GM21825 (cell line): Measurements from ENCODE around the gene CRCP.
A peak's percentile ranks its signal among the peaks of the same experiment; 100 is the strongest.
"Not testable (repeated sequence)": the region's sequence is repeated elsewhere in the genome, so short reads cannot be mapped to it uniquely, and the experiment has no call there.

ENCODE experiments used
- ATAC-seq: cut with Tn5 transposase; IDR thresholded peaks from one replicate; pipeline ENCODE4 v1.9.1; 2021; ENCODE audit warnings: mild to moderate bottlenecking, moderate library complexity; ENCODE audit not compliant: unreplicated experiment

The CRCP gene

DNA sequence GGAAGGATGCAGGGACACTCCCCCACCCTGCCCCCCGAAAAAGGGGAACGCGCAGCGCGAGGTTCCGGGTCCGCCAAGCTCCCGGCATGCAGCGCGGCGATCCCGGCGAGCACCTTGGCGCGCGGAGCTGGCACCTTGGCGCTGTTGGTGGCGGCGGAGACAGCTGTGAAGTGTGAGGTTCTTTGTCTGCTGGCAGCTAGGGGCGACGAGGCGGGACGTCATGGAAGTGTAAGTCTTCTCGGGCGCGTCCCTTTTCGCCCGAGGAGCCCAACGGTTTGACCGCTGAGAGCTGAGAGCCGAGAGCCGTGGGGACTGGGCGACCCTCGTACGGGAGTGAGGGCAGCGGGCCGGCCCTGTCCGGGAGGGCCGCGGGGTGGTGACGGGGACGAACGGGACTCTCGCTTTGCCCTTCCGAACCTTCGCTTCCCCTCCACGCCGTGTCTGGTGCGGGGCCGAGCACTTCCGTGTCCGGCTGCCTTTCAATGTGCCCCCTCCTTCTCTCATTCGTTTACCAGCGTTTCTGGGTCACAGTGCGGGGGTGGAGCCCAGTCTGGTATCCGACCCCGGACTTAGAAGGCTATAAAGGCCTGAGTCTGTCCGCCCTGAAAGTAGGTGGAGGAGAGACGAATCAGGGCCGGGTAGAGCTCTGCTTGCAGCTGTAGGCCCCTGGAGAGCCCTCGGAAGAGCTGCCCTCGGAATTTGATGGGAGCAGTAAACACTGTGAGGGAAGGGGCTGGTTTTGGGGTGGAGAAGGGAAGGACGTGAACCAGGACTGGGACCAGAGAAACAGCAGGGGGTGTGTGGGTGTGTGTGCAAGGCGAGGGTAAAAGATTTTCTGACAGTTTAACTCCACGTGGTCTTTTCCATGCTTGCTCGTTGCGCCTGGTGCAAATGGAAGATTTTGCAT is at the start of gene CRCP:
TSS of gene CRCP (plus strand) at position 105 of the 907 bp plus-strand sequence. CDS start at position 221, 116 bp downstream.
- ATAC-seq: peak; percentile 89

DNA sequence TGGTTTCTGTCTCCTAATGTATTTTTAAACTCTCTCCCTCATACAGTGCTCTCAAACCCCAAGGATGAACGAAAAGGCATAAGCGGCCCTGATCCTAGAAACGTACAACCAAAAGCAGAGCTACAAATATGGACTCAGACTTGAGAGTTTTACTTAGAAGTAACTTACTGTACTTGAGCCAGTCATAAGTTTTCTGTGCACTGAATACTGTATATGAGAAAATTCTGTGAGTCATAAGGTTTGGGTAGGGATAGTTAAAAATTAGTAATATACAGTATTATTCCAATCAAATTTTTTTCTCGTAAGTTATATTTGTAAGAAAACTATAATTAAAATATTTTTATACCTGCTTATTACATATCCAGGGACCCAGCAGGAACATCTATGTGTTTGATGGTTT is 44.9 kb upstream of the CRCP start:
- ATAC-seq: no peak

DNA sequence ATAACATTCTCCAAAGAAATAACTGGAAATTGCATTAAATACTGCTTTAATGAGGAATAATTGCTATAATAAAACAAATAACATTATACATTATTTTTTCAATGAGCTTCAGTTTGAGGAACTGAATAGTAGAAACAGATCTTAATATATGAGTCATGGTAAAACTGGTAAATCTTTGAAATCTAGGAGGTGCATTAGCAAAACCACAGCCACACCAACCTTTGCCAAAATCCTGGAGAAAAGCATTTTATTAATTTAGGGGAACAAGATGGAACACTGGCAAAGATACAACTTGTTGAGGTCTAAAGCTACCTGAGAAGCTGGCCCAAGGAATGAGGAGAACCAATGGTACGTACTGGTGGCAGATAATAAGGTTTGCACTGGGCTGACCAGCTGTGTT is 44.4 kb upstream of the CRCP start:
- no peak for ATAC-seq

DNA sequence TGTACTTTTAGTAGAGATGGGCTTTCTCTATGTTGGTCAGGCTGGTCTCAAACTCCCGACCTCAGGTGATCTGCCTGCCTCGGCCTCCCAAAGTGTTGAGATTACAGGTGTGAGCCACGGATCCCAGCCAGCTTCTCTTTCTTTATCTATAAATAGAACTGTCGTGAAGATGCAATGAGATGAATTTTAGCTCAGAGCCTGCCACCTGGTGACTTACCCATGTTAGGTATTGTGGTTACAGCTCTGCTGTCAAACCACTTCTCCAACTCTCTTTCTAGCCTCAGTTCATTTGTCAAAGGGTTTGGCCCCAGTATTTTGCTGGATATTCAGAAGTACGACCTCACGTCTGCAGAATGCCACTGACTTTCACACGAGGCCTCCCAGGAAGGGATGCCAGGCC is 42.4 kb upstream of the CRCP start:
- not testable (repeated sequence) for ATAC-seq

DNA sequence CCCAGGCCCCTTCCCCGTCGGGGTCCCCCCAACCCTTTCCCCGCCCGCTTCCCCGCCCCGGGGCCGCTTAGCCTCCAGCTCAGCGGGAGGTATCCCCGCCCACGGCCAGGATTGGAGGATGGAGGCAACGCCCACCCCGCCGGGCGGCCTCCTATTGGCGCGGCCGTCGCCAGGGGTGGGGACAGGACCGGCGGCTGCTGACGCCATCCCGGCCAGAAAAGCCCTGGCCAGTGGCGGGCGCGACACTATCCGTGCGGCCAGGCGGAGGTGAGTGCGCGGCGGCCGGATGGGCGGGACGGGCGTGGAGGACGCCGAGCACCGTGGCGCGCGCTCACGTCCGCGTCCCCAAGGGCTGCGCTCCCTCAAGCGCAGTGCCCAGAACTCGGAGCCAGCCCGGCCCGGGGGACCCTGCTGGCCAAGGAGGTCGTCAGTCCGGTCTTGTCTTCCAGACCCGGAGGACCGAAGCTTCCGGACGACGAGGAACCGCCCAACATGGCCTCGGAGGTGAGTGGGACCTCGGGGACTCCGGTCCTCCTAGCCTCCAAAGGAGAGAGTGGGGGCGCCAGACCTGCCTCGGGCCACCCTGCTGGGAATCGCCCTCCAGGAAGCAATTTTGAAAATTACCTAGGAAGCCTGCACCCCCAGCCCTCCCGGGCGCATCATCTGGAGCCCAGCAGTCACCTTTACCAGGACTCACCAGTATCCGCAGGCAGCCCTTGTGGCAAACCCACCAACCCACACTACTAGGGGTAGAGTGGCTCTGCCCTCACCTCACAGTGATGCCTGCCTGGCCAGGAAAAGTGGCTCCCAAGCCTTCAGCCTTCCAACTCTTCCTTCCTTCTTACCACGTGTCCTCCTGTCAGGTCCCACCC is 38.8 kb upstream of the CRCP start, which contains the start of gene ASL:
TSS of gene ASL (plus strand) at position 230 of the 872 bp plus-strand sequence. CDS start at position 493, 263 bp downstream.
- ATAC-seq: peak; percentile 98

DNA sequence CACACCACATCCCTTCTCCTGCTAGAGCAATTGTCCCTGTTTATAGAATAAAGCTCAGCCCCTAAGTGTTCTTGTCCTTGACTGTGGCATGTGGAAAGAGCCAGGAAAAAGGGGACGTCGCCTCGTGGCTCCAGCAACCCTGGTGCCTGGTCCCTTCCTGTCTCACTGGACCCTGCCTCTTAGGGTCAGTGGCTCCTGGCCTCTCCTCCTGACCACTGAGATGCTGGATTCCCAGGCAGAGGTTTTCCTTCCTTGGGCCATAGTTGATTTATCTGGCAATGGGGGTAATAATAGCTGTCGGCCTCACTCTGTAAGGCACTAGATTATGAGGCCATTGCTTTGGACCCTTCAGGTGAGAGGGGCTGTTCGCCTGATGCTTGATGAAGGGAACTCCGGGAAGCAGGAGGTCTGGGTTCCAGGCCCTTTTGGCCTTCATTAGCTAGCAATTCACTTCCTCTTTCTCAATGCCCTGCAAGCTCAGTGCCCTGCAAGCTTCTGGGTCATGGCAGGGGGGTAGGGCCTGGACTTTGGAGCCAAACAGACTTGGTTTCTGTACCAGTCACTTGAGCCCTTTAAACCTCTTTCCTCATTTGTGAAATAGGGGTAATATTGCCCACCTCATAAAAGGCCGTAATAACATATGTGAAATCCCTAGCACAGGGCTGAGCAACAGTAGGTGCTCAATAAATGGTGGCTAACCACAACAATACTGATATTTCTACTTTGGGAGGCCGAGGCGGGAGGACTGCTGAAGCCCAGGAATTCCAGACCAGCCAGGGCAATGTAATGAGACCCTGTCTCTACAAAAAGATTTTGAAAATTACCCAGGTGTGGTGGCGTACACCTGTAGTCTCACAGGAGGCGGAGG is 38.0 kb upstream of the CRCP start:
- ATAC-seq: no peak

DNA sequence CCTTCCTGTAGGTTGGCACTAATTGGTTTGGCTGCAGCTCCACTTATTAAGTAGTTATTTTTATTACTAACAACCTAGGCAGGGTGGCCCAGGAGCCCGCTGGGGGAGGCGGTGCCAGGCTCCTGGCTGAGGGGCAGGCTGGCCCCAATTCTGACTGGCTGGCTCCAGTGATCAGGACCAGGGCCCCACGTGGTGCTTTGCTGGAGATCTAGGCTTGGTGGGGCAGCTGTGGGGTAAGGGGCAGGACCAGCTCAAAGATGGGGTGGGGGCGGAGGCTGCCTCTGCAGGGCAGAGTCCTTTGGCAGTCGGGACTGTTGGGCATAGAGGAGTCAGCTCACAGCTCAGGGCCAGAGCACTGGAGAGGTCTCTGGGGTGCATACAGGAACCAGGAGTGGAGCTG is 36.6 kb upstream of the CRCP start:
- ATAC-seq: no peak

DNA sequence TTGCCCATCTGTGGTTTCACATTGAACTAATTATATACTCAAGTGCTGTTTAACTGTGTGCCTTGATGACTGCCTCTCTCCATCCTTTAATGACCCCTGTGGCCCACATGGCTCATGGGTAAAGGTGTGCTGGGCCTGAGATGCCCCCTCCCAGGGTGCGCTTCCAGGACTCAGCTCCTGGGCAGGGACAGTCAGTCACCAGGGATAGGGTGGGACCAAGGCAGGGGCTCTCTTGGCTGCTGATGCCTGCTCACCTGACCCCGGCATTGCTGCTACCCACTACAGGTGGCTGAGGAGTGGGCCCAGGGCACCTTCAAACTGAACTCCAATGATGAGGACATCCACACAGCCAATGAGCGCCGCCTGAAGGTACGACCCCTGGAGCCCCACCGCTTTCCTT is 32.6 kb upstream of the CRCP start:
- no peak for ATAC-seq

DNA sequence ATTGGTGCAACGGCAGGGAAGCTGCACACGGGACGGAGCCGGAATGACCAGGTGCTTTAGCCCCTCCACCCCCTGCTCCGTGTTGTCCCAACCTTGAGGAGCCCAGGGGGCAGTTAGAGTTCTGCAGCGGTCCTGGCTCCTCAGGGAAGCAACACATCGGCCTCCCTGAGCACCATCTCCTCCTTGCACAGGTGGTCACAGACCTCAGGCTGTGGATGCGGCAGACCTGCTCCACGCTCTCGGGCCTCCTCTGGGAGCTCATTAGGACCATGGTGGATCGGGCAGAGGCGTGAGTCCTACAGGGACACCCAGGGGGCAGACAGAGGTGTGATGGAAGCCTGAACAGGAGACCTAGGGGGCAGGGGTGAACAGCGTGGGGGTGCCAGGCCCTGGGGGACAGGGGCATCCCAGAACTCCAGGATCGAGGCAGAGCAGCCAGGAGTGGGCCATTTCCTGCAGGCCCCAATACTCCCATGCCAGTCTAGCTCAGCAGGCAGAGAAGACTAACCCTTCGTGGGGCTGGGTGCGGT is 31.7 kb upstream of the CRCP start:
- no peak for ATAC-seq

DNA sequence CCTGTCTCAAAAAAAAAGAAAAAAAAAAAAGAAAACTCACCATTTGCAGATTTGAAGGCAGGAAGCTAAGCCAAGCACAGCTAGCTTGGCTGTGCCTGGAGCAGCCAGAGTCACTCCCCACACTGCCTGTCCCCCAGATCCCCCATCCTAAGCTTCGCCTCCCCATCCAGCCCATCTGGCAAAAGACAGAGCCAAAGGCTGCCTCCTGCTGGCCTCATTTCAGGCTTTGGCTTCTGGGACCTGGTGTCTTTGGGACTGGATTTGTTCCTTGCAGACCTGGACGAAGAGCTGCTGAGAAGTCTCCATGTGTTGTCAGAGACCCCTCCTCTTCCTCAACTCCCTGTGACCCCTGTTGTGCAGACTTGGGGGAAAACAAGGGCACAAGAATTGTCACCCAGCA is 31.0 kb upstream of the CRCP start:
- no peak for ATAC-seq

DNA sequence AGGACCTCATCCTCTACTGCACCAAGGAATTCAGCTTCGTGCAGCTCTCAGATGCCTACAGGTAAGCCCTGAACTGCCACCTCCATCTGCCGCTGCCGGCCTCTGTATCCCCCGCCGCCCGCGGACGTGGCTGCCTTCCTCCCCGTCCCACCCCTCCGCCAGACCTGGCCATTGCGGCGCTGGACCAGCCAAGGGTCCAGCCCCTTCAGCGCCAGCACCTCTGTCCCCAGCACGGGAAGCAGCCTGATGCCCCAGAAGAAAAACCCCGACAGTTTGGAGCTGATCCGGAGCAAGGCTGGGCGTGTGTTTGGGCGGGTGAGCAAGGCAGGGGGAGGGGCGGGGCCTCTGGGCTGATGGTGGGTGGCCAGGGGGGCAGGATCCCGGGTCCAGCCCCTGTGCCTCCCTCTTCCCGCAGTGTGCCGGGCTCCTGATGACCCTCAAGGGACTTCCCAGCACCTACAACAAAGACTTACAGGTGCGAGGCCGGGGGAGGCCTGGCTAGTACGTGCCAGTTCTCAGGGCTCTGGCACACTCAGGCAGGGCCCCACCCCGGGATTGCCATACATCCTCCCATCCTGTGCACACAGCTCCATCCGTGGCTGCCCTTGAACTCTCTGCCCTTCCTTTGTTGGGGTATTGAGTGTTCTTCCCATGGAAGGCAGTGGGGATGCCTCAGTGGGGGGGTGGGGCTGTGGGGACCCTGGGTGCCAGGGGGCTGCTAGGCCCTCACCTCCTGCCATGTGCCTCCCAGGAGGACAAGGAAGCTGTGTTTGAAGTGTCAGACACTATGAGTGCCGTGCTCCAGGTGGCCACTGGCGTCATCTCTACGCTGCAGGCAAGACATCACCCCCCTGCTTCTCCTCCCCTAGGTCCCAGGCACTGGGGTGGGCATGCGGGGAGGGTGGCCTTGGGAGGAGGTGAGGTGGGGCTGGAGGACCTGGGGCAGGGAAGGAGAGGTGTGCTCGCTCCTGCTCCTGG is 25.5 kb upstream of the CRCP start:
- ATAC-seq: no peak

DNA sequence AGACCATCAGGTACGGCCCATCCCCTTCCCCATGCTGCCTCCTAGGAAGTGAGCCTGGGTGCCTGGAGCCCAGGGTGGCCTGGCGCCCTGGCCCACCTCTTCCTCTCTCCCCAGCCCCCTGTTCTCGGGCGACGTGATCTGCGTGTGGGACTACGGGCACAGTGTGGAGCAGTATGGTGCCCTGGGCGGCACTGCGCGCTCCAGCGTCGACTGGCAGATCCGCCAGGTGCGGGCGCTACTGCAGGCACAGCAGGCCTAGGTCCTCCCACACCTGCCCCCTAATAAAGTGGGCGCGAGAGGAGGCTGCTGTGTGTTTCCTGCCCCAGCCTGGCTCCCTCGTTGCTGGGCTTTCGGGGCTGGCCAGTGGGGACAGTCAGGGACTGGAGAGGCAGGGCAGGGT is 22.0 kb upstream of the CRCP start:
- ATAC-seq: no peak

DNA sequence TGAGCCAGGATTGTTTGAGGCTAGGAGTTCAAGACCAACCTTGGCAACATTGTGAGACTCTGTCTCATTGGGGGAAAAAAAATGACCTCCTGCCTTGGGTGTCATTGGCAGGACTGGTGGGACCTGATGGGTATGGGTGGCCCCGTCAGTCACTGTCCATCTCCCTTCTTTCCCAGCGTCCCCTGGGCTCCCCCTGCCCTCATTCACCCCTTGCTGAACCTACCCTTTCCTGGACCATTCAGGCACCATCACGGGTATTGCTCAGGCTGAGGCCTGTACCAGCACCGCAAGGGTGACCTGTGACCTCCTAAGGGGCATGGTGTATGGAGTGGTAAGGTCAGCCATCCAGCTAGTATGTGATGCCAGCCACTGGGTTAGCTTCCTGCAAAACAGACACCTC is 19.6 kb upstream of the CRCP start:
- no peak for ATAC-seq

DNA sequence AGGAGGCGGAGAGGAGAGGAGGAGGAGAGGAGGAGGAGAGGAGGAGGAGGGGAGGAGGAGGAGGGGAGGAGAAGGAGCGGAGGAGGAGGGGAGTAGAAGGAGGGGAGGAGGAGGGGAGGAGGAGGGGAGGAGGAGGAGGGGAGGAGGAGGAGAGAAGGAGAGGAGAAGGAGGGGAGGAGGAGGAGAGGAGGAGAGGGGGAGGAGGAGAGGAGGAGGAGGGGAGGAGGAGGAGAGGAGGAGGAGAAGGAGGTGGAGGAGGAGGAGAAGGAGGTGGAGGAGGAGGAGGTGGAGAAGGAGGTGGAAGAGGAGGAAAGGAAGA is 15.5 kb upstream of the CRCP start:
- no peak for ATAC-seq

DNA sequence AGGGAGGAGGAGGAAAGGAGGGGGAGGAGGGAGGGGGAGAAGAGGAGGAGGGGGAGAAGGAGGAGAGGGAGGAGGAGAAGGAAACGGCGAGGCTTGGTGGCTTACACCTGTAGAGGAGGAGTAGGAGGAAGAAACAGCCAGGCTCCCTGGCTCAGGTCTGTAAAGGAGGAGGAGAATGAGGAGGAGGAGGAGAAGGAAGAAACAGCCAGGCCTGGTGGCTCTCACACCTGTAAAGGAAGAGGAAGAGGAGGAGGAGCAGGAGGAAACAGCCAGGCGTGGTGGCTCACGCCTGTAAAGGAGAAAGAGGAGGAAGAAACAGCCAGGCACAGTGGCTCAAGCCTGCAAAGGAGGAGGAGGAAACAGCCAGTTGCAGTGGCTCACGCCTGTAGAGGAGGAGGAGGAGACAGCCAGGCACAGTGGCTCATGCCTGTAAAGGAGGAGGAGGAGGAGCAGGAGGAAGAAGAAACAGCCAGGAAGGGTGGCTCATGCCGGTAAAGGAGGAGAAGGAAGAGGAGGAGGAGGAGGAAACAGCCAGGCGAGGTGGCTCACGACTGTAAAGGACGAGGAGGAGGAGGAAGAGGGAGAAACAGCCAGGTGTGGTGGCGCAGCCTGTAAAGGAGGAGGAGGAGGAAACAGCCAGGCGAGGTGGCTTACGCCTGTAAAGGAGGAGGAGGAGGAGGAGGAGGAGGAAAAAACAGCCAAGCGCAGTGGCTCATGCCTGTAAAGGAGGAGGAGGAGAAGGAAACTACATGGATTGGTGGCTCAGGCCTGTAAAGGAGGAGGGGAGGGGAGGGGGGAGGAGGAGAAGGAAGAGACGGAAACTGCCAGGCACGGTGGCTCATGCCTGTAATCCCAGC is 14.9 kb upstream of the CRCP start:
- peak; percentile 76 for ATAC-seq

DNA sequence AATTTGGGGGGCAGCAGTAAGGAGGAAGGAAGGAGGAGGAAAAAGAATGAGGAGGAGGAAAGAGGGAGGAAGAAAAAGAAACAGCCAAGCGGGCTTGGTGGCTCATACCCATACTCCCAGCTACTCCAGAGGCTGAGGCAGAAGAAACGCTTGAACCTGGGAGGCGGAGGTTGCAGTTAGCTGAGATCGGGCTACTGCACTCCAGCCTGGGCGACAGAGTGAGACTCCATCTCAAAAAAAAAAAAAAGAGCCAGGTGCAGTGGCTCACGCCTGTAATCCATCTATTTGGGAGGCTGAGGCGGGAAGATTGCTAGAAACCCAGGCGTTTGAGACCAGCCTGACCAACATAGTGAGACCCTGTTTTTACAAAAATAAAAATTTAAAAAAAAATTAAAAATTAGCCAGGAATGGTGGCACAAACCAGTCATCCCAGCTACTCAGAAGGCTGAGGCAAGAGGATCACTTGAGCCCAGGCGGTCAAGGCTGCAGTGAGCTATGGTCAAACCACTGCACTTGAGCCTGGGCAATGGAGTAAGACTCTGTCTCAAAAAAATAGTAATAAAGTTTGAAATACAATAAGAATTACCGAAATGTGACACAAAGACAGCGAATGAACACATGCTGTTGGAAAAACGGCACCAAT is 14.1 kb upstream of the CRCP start:
- no peak for ATAC-seq

DNA sequence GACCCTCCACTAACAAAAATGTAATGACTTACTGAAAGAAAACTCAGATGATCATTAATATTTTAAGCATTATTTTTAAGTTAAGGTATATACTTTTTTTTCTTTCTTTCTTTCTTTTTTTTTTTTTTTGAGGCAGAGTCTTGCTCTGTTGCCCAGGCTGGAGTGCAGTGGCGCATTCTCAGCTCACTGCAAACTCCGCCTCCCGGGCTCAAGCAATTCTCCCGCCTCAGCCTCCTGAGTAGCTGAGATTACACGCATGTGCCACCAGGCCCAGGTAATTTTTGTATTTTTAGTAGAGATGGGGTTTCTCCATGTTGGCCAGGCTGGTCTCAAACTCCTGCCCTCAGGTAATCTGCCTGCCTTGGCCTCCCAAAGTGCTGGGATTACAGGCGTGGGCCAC is 12.5 kb upstream of the CRCP start:
- not testable (repeated sequence) for ATAC-seq

DNA sequence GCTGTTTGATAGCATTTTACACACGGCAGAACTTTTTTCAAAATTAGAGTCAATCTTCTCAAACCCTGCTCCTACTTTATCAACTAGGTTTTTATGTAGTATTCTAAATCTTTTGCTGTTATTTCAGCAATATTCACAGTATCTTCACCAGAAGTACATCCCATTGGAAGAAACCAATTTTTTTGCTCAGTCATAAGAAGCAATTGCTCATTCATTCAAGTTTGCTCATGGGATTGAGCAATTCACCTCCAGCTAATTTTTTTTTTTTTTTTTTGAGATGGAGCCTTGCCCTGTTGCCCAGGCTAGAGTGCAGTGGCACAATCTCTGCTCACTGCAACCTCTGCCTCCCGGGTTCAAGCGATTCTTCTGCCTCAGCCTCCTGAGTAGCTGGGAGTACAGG is 10.7 kb upstream of the CRCP start:
- ATAC-seq: not testable (repeated sequence)
